Stimulated activated CD8-positive, alpha-beta memory T cell treated with anti-CD3 and anti-CD28 coated beads, Interleukin-4, amount 100 ng/mL, for 48 hours (primary cell): ENCODE measurements around the gene PDE4D.

Experiments used
- DNase-seq: peaks from one replicate; pipeline ENCODE4 v3.0.0-alpha.2; 2020

PDE4D gene

DNA sequence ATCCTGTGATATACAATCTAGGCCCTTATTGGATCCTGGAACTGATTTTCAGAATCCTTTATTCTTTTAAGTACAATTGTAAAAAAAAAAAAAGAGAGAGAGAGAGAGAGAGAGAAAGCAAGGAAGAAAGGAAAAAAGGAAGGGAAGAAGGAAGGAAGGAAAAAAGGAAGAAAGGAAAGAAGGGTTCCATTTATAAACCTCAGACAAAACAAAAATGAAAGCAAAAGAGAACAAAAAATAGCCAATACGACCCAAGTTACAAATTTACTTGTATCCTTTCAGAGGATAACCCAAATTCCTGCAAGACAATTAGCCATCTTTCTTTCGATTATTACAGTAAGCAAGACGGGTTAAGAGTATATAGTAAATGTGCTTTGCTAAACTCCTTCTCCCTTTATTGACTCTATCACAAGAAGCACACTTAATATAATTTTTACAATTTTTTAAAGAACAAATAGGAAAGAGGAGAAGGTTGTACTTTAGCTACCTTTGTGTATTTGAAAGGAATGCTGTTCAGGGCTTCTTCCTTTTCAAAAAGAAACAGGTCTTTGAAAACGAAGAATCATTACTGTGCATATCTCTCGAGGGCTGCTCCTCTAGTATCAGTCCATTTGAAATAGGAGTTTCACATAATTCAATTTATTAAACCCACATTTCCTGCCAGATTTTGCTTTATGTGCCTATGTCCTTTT, 767.4 kb downstream of the PDE4D start:
- DNase-seq: no peak

DNA sequence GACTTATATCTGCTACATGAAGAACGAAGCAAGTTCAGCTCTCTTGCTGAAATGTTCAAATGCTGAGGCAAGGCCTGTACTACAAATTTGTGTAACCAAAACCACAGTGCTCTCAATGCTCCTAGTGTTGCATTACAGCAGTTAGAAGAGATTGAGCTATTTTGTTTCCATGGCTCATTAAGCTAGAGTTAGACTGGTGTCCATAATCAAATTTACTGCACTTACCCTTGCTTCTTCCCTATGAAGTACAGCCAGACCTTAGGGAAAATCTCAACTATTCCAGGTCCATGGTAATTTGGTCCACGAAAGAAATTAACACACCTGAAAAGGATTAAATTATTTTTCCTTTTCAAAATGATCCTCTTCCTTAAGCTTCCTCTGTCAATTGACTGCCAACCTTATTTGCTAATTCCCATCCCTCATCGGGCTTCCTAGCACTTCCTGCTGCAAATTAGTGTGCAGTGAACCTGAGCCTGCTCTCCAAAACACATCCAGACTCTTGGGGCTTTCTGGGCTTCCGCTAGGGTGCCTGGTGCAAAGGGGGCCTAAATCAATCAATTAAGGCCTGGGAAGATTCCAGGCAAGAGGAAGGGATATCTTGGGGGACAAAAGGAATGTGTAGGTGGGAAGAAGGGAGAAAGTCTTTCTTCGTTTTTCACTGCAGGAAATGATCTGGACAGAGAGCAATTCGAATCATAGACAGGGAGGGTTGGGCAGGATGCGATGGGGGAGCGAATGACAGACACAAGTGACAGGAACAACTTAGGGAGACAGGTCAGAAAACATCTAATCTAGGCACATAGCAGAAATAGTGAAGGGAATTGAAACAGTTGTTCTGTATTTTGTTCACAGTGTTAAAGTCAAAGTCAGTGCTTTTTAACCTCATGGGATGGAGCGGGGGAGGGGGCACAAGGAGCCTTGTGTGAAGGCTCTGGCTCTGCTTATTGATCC, 768.2 kb downstream of the PDE4D start:
- peak; percentile 43 for DNase-seq

GRCh38 chr5:59123595-59124561, 769.6 kb downstream of the PDE4D start:
- DNase-seq: no peak

DNA sequence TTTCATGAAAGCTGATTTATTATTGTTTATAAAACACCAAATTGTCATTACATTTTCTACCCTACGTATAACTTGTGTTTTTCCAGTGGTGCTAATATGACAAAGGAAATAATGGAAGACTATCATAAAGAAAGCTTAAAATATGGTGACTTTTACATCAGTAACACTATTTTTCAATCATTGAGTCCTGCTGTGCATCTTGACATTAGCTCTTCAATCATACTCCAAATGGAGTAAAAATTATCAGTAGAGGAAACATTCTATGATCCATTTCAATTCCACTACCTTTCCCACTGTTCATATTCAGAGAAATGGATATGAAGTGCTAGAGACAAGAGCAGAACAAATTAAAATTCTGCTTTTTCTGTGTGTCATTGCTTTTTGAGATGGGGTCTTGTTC, 774.0 kb downstream of the PDE4D start:
- no peak for DNase-seq

- DNase-seq: no peak
Measured at GRCh38 chr5:59117320-59117719, 776.2 kb downstream of the PDE4D start.

- no peak for DNase-seq
Measured at GRCh38 chr5:59116231-59116865, 777.2 kb downstream of the PDE4D start.

- no peak for DNase-seq
Measured at GRCh38 chr5:59115345-59115744, 778.2 kb downstream of the PDE4D start.

GRCh38 chr5:59109383-59109782, 784.1 kb downstream of the PDE4D start:
- DNase-seq: no peak

- DNase-seq: no peak
Measured at GRCh38 chr5:59107692-59108091, 785.8 kb downstream of the PDE4D start.

DNA sequence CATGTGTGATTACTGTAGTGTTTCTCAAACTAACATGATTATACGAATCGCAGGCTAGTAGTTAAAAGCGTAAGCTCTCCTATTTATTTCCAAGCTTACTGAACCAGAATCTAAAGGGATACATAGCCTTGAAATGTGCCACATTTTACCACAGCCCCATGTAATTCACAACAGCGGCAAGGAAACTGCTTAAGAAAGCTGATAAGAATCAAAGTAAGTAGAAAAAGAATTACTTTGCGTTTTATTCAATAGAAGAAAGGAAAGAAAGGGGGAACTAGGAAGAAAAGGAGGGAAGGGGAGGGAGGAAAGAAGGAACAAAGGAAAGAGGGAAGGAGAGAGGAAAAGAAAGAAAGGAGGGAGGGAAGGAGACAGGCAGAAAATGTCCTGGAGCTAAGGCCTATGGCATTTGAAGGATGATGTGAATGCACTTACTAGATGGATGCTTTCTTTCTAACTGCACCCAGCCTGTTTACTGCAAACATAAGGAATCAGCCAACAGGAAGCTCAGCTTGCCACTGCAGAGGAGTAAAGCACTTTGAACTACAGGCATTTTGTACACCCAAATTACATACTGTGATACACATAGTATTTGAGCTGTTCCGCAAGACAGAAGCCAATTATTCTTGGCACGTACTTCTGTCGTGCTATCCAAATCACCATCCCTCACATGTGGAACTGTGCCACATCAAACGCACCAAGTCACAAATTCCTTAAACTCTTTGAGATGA, 789.0 kb downstream of the PDE4D start:
- no peak for DNase-seq

- no peak for DNase-seq
Measured at GRCh38 chr5:59103303-59103702, 790.2 kb downstream of the PDE4D start.

- DNase-seq: no peak
Measured at GRCh38 chr5:59102437-59102836, 791.1 kb downstream of the PDE4D start.

GRCh38 chr5:59100875-59101274, 792.7 kb downstream of the PDE4D start:
- DNase-seq: no peak

DNA sequence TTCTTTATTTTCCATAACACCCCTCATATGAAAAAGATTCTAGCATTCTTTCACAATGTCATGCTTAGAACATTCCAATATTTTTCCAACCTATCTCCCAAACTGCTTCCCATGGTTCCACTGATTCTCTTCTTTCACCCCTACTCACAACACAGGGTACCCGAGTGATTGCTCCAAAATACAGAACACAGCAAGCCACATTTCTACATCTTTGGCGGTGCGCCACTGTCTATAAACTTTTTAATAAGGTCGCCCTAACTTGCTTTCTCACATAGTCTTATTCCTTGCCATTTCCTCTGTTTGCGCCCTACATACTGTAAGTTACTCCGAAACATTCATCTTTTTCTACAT, 793.6 kb downstream of the PDE4D start:
- DNase-seq: no peak

GRCh38 chr5:59099270-59099994, 794.1 kb downstream of the PDE4D start:
- peak; percentile 52 for DNase-seq

DNA sequence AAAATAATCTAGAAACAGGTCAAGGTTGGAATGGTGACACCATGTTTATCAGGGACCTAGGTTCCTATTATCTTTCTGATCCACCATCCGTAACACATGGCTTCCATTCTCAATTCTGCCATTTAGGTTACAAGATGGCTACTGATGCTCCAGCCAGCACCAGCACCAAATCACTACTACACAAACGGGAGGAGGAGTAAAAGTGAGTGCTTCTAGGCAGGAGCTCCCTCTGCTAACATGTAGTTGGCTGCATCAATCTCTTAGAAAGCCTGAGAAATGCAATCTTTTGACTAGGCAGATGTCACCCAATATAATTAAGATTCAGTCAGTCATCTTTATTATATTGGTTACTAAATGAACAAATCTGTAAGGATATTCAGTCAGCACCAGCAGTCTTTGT, 794.8 kb downstream of the PDE4D start:
- DNase-seq: no peak

GRCh38 chr5:59097712-59098111, 795.8 kb downstream of the PDE4D start:
- DNase-seq: no peak

- DNase-seq: no peak
Measured at GRCh38 chr5:59097116-59097515, 796.4 kb downstream of the PDE4D start.

DNA sequence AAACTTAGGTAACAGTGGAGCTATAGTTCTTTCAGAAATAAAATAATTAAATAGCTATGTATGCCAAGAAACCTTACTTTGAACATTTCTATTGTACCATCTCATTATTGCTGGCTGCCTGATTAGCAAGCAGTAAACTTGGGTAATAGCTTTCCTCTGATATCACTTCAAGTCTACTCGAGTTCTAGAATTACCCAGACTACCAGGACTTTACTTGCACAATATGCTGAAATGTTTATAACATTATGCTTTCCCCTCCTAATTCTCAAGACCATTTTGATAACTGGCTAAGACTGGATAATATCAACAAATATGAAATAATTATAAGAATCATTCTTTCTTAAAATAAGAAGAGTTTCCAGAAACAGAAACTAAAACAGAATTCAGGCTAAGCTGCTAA, 798.0 kb downstream of the PDE4D start:
- no peak for DNase-seq

DNA sequence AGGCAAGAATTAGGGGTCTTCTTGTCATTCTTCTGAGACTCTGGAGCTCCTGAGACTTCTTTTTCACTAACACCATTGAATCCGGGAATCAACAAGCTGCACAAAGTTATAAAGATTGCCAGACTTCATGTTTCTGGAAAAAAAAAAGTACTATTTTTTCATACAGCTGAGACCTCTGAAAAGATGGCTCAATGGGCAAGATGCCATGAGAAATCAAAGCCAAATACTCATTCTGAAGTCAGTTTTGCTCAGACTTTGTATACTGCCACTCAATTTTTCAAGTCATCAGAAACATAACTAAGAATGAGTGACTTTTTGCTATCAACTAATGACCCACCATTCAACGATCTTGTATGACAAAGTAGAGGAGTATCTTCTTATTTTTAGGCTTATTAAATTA, 798.7 kb downstream of the PDE4D start:
- DNase-seq: no peak

DNA sequence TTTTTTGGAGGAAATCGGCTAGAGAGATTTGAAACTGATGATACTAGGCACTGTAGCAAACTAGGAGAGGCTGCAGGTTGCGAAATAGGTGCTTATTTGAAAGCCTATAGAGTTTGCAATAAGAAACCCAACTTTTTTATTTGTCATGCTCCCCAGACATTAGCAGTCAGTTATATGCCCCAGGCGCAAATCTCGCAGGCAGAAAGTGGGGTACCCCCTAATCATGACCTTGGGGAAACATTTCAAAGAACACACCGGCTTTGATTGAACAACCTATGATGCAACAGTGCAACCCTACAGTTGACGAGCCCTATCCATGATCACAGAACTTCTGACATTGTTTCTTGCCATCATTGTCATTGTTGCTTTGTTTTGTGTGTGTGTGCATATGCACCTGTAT, 800.2 kb downstream of the PDE4D start:
- DNase-seq: no peak
